MM.1S (cell line): ENCODE measurements around the gene CHN2.

Experiments
- CTCF ChIP-seq: fragments of 300-600 bp; sonication (generic); IDR thresholded peaks from 2 replicates; pipeline ENCODE4 v1.5.1; 2016; ENCODE audit warnings: antibody characterized with exemption, low read length, mixed read lengths
- EZH2 ChIP-seq: fragments of 300-600 bp; sonication (generic); optimal IDR thresholded peaks from 2 replicates; pipeline ENCODE3; 2017; ENCODE audit warnings: low read depth, mild to moderate bottlenecking, antibody characterized with exemption, low read length, mixed read lengths
- EZH2phosphoT487 ChIP-seq: fragments of 300-600 bp; sonication (generic); IDR thresholded peaks from 2 replicates; pipeline ENCODE4 v1.6.1; 2018; ENCODE audit warnings: antibody characterized with exemption, low read length

DNA sequence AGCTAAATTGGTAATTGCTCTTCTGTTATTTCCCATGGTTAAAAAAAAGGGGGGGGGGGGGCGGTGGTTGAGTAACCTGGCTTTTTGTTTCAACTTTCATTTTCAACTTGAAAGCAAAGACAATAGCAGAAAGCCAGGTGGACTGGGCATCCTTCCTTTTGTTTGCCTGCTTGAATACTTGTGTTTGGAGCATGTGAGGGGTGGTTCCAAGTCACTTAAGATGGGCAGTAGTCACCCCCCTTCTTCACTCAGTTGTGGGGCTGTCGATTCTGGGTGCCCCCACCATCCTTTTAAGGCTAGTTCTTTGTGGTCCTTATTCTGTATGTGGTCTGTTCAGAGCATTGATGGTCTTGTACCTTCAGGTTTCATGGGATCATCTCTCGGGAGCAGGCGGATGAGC, 203.4 kb downstream of the CHN2 start:
- no peak for TF ChIP-seq CTCF
- no peak for TF ChIP-seq EZH2
- no peak for TF ChIP-seq EZH2phosphoT487
